ENCODE data around the gene C2orf69. TPM values are rescaled to one million over a fixed set of nuclear protein-coding genes. Genes with fewer than 3 reads are reported as not detected.

The C2orf69 gene
- total and polyA plus RNA-seq, 2 of the 13 experiments (the other 11 are each of a cell fraction or from before 2014, with no cell fraction given): 4.8 to 19.3 TPM

DNA sequence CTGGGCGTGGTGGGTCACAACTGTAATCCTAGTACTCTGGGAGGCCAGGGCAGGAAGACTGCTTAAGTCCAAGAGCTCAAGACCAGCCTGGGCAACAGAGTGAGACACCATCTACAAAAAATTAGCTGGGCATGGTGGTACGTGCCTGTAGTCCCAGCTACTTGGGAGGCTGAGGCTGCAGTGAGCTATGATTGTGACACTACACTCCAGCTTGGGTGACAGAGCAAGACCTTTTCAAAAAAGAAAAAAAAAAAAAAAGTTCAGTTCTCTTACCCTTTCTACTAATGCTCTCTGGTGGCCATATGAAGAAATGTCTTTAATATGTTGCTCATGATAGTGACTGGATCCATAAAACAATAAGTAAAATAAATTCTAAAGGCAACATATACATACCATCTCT is 29.3 kb downstream of the C2orf69 start (continued):
- TF ChIP-seq MLLT10 (CRISPR knock-in tag; IDR thresholded peaks at IDR 0.05) (no peak), SMC3 (IDR thresholded peaks at IDR 0.05; ENCODE audit: low read length) (0 out of 2 replicates have a peak, but pooled peaks have one; percentile 12), ZNF343 (CRISPR knock-in tag; IDR thresholded peaks at IDR 0.05) (no peak), THAP11 (CRISPR knock-in tag; IDR thresholded peaks at IDR 0.05) (no peak), TEAD3 (CRISPR knock-in tag; optimal IDR thresholded peaks at IDR 0.05; ENCODE audit: borderline replicate concordance) (no peak), STAG1 (CRISPR knock-in tag; IDR thresholded peaks at IDR 0.05) (peak; percentile 39), NCOR1 (IDR thresholded peaks at IDR 0.05; ENCODE audit: borderline replicate concordance, low read length) (no peak)
- TF ChIP-seq, protein P1, sequence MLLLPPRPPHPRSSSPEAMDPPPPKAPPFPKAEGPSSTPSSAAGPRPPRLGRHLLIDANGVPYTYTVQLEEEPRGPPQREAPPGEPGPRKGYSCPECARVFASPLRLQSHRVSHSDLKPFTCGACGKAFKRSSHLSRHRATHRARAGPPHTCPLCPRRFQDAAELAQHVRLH (CRISPR knock-in tag; IDR thresholded peaks at IDR 0.05; ENCODE audit: borderline replicate concordance, low read depth): no peak

DNA sequence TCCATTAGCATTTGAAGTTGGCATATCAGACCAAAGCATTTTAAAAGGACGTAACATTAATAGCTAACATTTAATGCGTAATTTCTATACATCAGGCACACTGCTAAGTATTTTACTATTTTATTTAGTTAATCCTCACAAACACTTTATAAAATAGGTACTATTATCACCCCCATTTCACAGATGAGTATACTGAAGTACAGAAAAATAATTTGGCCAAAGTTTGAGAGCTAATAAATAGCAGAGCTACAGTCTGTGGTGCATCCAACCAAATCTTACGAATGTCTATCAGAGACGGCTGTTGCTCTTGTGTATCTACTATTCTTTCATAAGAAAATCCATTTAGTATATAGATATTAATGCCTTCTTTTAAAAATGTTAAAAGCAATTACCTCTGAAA is 32.3 kb downstream of the C2orf69 start:
- intact Hi-C loops (cut with micrococcal nuclease; ENCODE audit: unreplicated experiment): no loop called here
- no peak for ATAC-seq

More for the DNA sequence above, 32.3 kb downstream of the C2orf69 start:
- FAIRE-seq: no peak
- TF ChIP-seq RBFOX2 (IDR thresholded peaks at IDR 0.05; ENCODE audit: low read depth, low read length) (0 out of 2 replicates have a peak, but pooled peaks have one; percentile 18), ARNTL (CRISPR knock-in tag; IDR thresholded peaks at IDR 0.05) (no peak), CHD4 (IDR thresholded peaks at IDR 0.05; ENCODE audit: borderline replicate concordance, low read length) (peak; percentile 84; the same call in 1 of the 2 replicates), ZNF629 (CRISPR knock-in tag; conservative IDR thresholded peaks at IDR 0.05) (peak; percentile 51)
- WGBS (ENCODE audit: low lambda C conversion rate): 96% methylated on average over 4 of the region's 4 CpGs
- Histone ChIP-seq H3K36me3 (replicated peaks in 1 of 2; ENCODE audit: control insufficient read depth in 1 of 2, insufficient read depth in 2 of 2, low read length in 2 of 2) (peaks cover 19 to 75% of the 10 kb centered on the region in 2 experiments), H3K4me2 (ENCODE audit: low read depth, low read length) (no peak overlapping the region), H3K27me3 (ENCODE audit: control insufficient read depth in 1 of 2, insufficient read depth in 2 of 2, low read length in 2 of 2) (no peaks in the 10 kb centered on the region), H2AFZ (ENCODE audit: low read length) (no peak overlapping the region), H4K20me1 (ENCODE audit: insufficient read depth, low read length) (no peaks in the 10 kb centered on the region; the same call in 1 of the 2 replicates), H3K9ac (ENCODE audit: insufficient read depth, low read depth, low read length) (no peak overlapping the region), H3K27ac (ENCODE audit: extremely low read length, insufficient read depth, low read length) (peak overlapping the region; percentile 4), H3K4me1 (ENCODE audit: insufficient read depth, low read length) (peaks cover 25% of the 10 kb centered on the region), H3K9me3 (ENCODE audit: low read length) (no peaks in the 10 kb centered on the region), H3K4me3 (replicated peaks in 1 of 3; ENCODE audit: insufficient read depth in 1 of 3, low read depth in 2 of 3, low read length in 3 of 3) (no peak overlapping the region), H3K79me2 (ENCODE audit: insufficient read depth, low read length) (no peaks in the 10 kb centered on the region)
- POLR2A ChIA-PET: interaction anchor here (3.6 kb wide), 1 partner anchor 11 kb away, joined by 15 read pairs; the partner anchor contains the start of genes MAIP1 and TYW5
- BruUV-seq (replicated peaks): no TSS peak
- in situ Hi-C loops (cut with HindIII; ENCODE audit: extremely low pct_ligation_motif_present, low pct_unique_long_range_greater_than_20kb): no loop called here
- CTCF ChIA-PET (ENCODE audit: low intra/inter-chr PET ratio, low total read pairs): no interaction called here
- DNase-seq (ENCODE audit: low spot score): no peak

Data from HepG2 (cell line).